Nephron (organoid): ENCODE measurements around the gene RPS16.

Experiments
- H3K27ac Mint-ChIP-seq, 3 experiments: 2 replicates each; pipeline ENCODE4 v1.8.0; 2020; ENCODE audit warnings: mixed read lengths in 3 of 3, mild to moderate bottlenecking in 2 of 3, moderate library complexity in 1 of 3
- H3K27me3 Mint-ChIP-seq: 2 replicates; pipeline ENCODE4 v1.8.0; 2021; ENCODE audit warnings: low read depth, mild to moderate bottlenecking, moderate library complexity, mixed read lengths
- H3K36me3 Mint-ChIP-seq: 2 replicates; pipeline ENCODE4 v1.8.0; 2020; ENCODE audit warnings: low read depth, mixed read lengths
- H3K4me1 Mint-ChIP-seq: 2 replicates; pipeline ENCODE4 v1.8.0; 2020; ENCODE audit warnings: mixed read lengths
- H3K4me3 Mint-ChIP-seq, 3 experiments: 2 replicates each; pipeline ENCODE4 v1.8.0; 2020; ENCODE audit warnings: mild to moderate bottlenecking in 3 of 3, mixed read lengths in 3 of 3, moderate library complexity in 2 of 3
- H3K9me3 Mint-ChIP-seq: 2 replicates; pipeline ENCODE4 v1.8.0; 2020; ENCODE audit warnings: mixed read lengths
- CTCF ChIP-seq, 3 experiments: fragments of 200-600 bp; sonication (generic); IDR thresholded peaks; one replicate each; pipeline ENCODE4 v1.5.0; 2021; ENCODE audit warnings: antibody characterized with exemption in 3 of 3; ENCODE audit not compliant: unreplicated experiment in 3 of 3

Gene RPS16

GRCh38 chr19:39445196-39446111, 9.7 kb upstream of the RPS16 start, which contains the start of gene SUPT5H:
Gene SUPT5H (plus strand): TSS chr19:39445582. CDS start chr19:39445891, 309 bp downstream.
- H3K9me3 Mint-ChIP-seq: no peaks in the 10 kb centered on the region
- H3K36me3 Mint-ChIP-seq: peaks cover 23% of the 10 kb centered on the region
- no peak for TF ChIP-seq CTCF (IDR thresholded peaks at IDR 0.05; ENCODE audit: unreplicated experiment in 3 of 3)
- H3K4me3 Mint-ChIP-seq: peak within 1 kb of the TSS; percentile 97 to 98 (median 98)
- H3K4me1 Mint-ChIP-seq: peaks cover 26% of the 10 kb centered on the region
- H3K27me3 Mint-ChIP-seq: no peaks in the 10 kb centered on the region
- peak within 1 kb of the TSS; percentile 88 to 98 (median 93) for H3K27ac Mint-ChIP-seq

GRCh38 chr19:39444598-39445195, 8.9 kb upstream of the RPS16 start:
- Mint-ChIP-seq H3K4me1 (peaks cover 26% of the 10 kb centered on the region), H3K9me3 (no peaks in the 10 kb centered on the region), H3K4me3 (peak overlapping the region; percentile 97 to 98 (median 98)), H3K36me3 (peaks cover 23% of the 10 kb centered on the region), H3K27me3 (no peaks in the 10 kb centered on the region), H3K27ac (peak overlapping the region; percentile 88 to 98 (median 93))
- no peak for TF ChIP-seq CTCF (IDR thresholded peaks at IDR 0.05; ENCODE audit: unreplicated experiment in 3 of 3)

- Mint-ChIP-seq H3K9me3 (no peaks in the 10 kb centered on the region), H3K27ac (no peak overlapping the region), H3K4me3 (no peak overlapping the region), H3K27me3 (no peaks in the 10 kb centered on the region), H3K4me1 (peaks cover 17% of the 10 kb centered on the region), H3K36me3 (peaks cover 19% of the 10 kb centered on the region)
- TF ChIP-seq CTCF (IDR thresholded peaks at IDR 0.05; ENCODE audit: unreplicated experiment in 3 of 3): no peak
These were observed 2.7 kb upstream of the RPS16 start for GRCh38 chr19:39438270-39438934.

- peak overlapping the region; percentile 95 to 99 (median 98) for H3K27ac Mint-ChIP-seq
- H3K27me3 Mint-ChIP-seq: no peaks in the 10 kb centered on the region
- H3K4me1 Mint-ChIP-seq: peaks cover 17% of the 10 kb centered on the region
- peak overlapping the region; percentile 95 to 100 (median 100) for H3K4me3 Mint-ChIP-seq
- H3K36me3 Mint-ChIP-seq: peaks cover 30% of the 10 kb centered on the region
- H3K9me3 Mint-ChIP-seq: no peaks in the 10 kb centered on the region
- TF ChIP-seq CTCF (IDR thresholded peaks at IDR 0.05; ENCODE audit: unreplicated experiment in 3 of 3): no peak
These were observed 584 bp upstream of the RPS16 start for GRCh38 chr19:39436350-39436716.

- H3K9me3 Mint-ChIP-seq: no peaks in the 10 kb centered on the region
- peak overlapping the region in 1 of 3 experiments; percentile 25 for H3K27ac Mint-ChIP-seq
- no peaks in the 10 kb centered on the region for H3K27me3 Mint-ChIP-seq
- H3K36me3 Mint-ChIP-seq: peaks cover 30% of the 10 kb centered on the region
- H3K4me3 Mint-ChIP-seq: peak overlapping the region; percentile 95 to 100 (median 100)
- TF ChIP-seq CTCF (IDR thresholded peaks at IDR 0.05; ENCODE audit: unreplicated experiment in 3 of 3): no peak
- peaks cover 23% of the 10 kb centered on the region for H3K4me1 Mint-ChIP-seq
These were observed 1.3 kb downstream of the RPS16 start for GRCh38 chr19:39434123-39435076.
